HG02981 (cell line): ENCODE measurements around the gene FAM168A.
"Not testable (repeated sequence)": the region's sequence is repeated elsewhere in the genome, so short reads cannot be mapped to it uniquely, and the experiment has no call there.

ENCODE experiments used
- ATAC-seq: cut with Tn5 transposase; IDR thresholded peaks from one replicate; pipeline ENCODE4 v1.9.1; 2021; ENCODE audit warnings: mild to moderate bottlenecking, moderate library complexity; ENCODE audit not compliant: unreplicated experiment

FAM168A gene

DNA sequence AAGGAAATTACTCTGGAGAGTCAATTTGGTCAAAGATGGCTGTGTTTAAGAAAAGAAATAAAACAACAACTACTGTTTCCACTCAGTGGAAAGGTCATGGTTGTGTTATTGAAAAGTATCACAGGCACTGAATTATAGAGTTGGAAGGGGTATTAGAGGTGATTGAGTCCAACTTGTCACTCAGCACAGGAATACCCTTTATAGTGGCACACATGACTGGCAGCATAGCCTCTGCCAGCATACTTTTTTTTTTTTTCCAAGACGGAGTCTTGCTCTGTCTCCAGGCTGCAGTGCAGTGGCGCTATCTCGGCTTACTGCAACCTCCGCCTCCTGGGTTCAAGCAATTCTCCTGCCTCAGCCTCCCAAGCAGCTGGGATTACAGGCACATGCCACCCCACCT lies 161.1 kb downstream of the FAM168A start:
- not testable (repeated sequence) for ATAC-seq

DNA sequence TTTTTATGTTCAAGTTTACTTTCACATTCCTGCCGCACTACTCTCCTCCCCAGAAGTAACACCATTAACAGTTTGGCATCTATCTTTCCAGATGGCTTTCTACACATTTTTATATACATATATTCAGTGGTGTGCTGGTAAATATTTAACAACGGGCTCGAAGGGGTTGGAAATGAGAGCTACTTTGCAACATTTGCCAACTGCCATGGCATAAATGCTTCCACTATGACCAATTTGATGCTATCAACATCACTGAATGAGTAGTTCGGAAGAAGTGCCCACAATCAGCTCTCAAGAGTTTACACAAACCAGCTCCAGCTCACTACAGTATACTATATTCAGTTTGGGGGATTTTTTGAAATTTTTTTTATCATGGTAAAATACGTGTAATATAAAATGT lies 166.5 kb downstream of the FAM168A start:
- ATAC-seq = no peak

DNA sequence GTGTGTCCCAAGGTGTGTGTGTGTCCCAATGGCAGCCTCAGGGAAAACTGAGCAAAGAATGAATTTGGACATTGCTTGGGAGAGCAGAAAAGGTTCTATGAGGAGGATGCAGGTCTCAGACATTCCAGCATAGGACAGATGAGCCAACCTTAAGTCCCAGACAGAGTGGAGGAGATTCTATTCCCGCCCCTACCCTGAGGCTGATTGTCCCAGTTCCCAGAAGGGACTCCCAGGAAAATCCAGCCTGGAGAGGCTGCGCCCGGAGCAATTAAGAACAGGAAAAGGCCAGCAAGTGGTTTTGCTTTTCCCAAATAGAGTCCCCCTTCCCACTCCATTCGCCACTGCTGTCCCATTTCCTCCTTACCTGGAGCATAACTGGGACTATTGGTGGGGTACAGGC lies 167.6 kb downstream of the FAM168A start:
- ATAC-seq = no peak

DNA sequence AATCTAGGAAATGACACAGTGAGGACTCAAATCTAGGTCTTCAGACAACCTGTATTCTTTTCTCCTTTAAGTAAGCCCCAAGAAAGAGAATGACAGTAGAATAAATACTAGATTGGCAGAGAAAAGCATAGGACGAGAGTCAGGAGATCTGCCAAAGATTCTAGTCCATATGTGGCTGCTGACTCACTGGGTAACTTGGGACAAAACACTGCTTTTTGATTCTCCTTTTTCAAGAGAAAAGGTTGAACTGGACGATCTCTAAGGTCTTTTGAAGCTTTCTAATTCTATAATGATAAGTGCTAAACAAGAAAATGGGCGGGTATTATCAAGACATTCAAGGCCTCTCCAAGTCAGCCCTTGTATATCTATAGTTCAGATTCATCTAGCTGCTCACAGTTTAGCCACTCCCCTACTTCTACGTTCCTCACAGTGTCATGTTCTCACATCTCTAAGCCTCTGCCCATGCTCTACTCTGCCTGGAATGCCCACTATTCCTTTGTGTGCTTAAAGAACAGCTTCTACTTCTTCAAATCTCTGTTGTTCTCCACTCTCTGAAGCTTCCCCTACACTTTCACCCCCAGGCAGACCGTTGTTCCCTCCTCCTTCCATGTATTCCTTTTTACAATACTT lies 168.7 kb downstream of the FAM168A start:
- ATAC-seq = no peak

DNA sequence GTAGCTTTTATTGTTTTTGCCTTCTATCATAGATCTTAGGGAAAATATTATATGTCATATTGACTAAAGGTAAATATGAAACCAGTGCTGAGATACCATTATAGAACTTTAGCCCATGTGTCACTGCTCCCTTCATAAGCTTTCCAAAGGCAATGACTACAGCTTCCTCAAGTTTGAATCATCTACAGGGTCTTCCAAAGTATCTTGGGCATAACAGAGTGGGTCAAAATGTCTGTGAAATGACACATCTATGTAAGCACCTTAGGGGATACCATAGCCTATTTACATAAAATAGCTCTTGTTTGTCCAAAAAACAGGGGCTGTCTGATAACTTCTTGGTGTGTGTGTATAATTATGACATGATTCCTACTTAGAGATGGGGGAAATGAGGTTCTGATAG lies 169.2 kb downstream of the FAM168A start:
- no peak for ATAC-seq

DNA sequence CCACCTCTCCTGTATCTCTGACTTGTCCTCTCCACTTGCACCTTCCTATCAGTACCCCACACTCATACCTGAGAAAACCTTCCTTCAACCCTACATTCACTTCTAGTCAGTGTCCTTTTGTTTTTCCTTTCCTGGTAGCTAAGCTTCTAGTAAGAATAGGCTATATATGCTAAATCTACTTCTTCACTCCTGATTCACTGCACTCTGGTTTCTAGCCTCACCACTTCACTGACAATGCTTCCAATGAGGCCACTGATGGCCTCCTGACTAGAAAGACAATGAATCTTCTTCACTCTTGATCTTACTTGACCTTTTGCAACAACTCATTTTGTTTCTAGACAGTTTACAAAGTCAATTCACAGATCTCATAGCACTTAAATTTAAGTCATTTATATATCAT lies 169.7 kb downstream of the FAM168A start:
- no peak for ATAC-seq

DNA sequence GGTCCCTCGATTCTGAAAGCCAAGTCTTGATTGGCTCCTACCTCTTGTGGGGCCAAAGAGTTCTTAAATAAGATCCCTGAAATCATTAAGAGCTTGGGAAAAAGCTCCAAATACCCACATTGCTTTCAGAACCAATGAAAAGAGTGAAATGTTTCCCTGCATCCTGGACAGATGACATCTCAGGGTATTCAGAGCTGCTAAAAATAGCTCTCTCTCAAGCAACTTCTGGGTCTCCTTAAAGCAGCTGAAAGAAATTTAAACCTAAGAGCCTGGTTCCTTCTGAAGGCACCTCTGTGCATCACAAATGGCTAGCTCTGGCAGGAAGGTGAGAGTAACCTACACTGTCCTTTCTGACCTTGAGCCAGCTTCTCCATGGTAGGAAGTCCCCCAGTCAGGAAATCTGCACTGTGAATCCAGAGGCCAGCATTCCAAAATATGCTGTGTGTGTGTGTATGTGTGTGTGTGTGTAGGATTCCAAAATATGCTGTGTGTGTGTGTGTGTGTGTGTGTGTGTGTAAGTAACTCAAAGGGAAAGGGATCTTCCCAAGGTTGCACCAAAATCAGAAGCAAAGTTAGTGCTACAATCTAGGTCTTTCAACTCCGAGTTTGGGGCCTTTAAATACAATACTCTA lies 171.6 kb downstream of the FAM168A start:
- ATAC-seq = no peak

DNA sequence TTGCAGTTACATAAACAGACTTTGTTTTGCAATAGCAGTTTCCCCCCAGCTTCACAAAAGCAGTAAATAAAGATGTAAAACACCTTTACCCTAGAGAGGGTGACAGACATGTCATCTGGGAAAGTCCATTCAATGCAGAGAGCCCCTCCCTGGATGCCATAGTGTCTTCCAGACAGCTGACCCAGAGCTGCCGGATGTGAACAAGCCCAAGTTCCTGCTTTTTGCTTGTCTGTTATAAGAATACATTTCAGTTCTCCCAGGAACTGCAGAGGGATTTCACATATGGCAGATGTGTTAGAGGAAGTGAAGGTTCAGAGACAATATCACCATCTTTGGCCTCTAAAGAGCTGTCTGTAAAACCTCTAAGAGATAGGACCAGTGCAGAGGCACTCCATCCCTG lies 172.8 kb downstream of the FAM168A start:
- ATAC-seq = no peak

DNA sequence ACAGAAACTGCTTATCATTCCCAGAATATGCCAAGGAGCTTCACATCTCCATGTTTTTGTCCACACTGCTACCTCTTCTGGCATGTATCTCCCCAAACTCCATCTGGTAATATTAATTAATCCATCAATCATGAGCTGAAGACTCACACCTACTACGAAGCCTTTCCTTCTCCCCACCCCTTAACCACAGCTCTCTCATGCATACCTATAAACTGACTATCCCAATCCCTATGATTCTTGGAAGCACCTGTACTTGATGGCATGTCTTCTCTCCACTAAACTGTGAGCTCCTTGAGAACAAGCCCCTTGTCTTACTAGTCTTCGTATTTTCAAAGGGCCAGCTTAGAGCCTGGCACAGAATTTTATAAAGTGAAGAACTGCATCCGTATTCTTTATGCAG lies 174.4 kb downstream of the FAM168A start:
- no peak for ATAC-seq

DNA sequence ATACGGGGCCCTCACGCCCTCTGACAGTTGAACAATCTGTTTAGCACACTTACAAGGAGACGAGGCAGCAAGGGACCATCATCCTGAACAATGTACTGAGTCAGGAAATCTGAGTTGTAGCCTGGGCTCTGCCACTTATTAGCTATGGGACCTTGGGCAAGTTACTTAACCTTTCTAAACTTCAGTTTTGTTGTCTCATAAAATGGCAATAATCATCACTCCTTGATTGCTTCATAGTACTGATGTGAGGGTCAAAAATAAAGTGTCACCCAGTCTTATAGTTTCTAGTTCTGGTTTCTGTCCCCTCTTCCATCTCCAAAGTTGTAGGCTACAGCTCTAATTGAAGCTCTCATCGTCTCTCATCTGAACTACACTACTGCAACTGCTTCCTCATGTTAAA lies 175.0 kb downstream of the FAM168A start:
- no peak for ATAC-seq

DNA sequence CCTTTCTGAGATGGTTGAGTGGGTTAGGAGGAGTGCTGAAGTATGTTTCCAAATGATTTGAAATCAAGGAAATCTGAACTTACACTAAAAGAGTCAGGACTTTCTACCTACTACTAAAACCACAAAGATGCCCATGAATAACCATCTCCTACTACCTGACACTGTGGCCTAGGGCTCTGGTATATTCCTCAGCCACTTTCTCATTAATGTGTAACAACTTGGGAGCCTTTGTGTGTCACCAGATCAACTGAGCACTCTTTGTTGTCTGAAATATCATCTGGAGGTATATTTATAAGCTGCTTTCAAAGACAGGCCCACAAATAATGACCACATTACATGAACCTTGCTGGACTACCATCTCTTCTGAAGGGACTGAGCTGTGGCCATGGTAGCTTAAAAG lies 177.8 kb downstream of the FAM168A start:
- ATAC-seq = no peak

DNA sequence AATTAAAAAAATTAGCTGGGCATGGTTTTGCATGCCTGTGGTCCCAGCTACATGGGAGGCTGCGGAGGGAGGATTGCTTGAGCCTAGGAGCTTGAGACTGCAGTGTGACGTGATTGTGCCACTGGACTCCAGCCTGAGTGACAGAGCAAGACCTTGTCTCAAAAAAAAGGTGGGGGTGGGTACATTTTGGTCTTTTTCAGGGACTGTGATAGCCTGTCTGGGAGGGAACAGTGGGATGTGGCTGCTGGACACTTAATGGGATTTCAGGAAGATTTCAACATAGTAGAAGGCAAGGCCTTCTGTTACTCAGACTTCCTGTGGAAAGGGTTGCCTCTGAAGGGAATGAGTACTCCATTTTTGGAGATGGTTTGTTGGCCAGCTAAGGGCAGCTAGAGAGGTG lies 181.1 kb downstream of the FAM168A start:
- ATAC-seq = no peak

DNA sequence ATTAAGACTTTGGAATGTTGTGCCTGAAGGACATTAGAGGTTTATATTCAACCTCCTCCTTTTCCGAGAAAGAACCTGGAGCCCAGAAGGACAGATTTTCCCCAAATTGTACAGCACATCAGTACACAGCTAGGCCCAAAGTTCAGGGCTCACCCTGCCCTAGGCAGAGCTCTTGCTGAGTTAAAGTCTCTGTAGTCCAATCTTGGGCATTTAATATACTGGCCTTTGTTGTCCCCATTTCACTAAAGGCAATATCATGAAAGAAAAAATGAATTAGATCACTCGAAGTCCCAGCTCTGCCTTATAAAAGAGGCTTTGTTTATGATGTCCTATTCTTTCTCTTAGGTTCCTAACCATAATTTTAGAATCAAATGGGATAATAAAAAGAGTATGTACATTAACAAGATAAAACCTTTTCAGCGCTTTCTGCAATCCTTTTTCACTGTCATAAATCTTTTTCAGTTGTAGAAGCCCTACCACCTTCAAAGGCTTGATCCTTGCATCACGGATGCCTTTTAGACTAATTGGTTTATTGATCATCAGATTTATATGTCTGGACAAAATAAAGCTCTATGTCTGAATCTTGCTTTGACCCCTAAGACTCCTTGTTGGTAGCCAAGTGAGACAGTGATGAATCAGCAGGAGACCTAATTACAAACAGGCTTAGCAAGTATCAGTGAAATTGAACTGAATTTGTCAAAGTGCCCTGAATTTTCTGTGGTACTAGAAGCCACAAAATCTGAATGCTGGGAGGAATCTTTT lies 181.9 kb downstream of the FAM168A start:
- no peak for ATAC-seq

DNA sequence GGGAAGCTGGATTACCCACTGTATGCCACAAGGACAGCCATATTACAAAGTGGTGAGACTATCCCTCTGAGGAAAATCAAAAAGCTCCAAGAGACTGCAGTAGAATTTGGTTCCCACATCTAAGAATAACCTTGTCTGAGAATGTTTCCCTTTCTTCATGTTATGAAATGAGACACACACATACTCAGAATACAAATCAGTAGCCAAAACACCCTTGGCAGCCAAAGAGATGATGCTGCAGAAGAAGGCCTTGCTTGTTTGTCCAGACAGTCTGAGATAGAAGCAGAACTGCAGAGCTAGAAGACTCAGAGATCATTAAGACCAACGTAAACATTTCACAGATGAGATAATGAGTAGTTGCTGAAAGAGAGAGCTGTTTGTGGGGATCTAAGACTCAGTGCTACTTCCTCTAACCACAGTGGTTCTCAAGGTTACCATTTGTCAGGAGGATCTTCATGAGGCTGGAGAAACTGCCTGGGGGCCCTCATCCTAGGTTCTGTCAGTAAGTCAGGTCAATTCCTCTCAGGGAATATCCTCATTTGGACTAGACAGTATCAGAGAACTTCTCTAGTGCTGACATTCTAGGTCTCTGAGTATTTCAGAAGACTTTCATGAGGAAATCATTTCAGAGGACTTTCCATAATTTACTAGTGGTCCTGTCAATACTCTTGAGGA lies 182.8 kb downstream of the FAM168A start:
- no peak for ATAC-seq

DNA sequence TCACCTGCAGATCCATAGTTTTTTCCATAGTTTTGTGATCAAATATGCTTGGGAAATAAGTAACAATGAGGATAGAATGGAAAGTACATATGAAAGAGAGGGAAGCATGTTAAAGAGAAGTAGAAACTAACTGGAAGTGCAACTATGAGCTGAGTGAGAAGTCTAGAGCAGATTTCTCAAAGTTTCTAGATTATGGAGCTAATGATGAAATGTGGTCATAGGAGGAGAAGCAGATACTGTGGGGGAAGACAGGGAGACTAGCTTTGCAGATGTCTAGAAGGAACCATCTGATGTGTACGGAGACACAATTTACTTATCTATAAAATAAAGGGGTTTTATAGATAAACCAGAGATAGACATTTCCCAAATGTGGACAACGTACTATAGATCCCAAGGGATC lies 184.7 kb downstream of the FAM168A start:
- ATAC-seq = no peak

DNA sequence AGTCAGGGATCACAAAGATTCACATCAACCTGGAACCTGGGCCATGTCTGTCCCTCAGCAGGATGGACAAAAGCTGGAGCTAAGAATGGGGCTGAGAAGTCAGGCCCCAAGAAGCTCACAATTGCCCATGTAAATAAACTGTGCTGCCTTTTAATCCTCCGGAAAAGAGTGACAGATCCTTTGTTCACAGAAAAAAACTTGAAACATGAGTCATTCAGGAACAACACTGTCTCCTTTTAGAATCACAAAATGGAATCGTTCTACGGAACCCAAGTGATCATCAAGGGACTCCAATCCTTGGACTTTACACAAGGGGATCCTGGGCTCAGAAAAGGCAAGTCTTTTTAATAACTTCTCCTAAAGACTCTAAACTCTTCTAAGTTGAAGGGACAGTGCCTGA lies 185.6 kb downstream of the FAM168A start:
- ATAC-seq = no peak

DNA sequence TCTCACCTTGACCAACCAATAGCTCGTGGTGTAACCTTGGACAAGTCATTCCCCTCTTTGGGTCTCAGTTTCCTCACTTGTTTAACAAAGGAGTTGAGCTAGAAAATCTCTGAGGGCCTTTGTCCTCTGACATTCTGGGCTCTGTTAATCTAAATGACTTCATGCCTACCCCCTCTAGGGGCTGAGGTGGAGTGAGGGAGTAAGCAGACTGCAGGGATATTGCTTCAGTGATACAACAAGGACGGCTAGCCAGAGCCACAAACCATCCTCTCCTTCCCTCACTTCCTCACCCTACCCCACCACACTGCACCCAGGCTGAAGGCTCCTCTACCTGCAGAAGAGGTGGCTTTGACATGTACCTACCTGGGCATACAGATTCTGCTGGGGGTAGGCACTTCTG lies 186.9 kb downstream of the FAM168A start:
- no peak for ATAC-seq

DNA sequence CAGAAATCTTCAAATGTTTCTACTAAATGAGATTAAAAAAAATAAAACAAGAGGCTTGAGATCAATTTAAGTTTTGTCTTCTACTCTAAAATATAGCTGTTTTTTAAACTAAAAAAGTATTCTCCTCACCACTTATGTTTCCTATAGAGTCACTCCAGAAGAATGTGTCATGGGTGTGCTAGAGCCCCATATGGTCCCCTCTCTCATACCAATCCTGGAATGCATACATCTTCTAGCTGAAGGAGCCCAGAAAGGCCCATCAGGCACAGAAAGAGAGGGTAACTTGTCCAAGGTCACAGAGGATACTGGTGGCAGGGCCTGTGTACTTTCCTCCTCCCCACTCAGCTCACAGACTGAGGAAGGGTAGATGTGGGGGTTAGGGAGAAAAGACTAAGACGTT lies 187.3 kb downstream of the FAM168A start:
- ATAC-seq = no peak

DNA sequence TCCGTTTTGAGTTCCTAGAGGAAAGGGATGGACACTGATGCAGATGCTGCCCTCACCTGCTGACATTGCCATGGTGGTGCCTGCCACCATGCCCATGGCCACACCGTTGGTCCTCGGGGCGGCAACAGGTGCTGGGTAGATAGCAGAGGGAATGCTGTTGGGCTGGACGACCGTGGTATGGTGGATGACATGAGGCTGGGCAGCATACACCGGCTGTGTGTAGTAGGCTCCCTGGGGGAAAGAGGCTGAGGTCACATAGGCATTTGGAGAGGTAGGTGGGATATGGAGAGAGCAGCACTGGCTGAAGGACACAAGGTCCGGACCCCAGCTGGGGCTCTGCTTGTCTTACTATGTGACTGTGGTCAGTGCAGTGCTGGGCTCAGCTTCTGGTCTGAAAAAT lies 188.5 kb downstream of the FAM168A start:
- no peak for ATAC-seq

DNA sequence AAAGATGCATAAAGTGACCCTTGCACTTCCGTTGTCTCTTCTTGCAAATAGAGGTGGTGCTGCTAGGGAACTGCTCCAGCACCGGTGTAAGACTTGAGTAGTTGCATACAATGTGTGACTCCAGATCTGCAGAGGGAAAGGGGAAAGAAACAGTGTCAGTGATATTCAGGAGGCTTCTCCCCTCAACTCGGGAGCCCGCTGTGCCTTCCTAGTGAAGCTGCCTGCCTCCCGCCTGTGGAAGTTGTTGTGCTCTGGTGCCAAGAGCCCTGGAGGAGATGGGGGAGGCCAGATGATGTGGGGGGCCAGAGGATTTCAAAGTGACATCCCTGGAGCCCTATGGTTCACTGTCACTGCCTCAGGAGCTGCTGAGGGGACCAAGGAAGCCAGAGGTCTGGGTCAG lies 191.3 kb downstream of the FAM168A start:
- no peak for ATAC-seq

DNA sequence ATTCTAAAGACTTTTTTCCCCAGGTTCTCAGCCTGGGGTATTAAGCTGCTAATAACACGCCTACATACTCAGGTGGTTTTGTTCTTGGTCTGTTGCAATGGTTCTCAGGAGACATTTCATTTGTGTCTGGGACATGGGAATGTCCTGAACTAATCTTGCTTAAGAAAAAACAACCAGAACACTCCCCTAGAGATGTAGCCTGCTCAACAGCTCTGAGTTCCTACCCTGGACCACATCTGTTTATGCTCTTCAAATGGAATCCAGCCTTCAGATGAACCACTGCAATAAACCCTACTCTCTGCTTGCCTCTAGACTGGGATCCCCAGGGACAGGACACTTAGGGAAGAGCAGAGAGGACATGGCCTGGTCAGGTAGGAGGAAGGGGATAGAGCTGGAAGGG lies 191.8 kb downstream of the FAM168A start:
- no peak for ATAC-seq

DNA sequence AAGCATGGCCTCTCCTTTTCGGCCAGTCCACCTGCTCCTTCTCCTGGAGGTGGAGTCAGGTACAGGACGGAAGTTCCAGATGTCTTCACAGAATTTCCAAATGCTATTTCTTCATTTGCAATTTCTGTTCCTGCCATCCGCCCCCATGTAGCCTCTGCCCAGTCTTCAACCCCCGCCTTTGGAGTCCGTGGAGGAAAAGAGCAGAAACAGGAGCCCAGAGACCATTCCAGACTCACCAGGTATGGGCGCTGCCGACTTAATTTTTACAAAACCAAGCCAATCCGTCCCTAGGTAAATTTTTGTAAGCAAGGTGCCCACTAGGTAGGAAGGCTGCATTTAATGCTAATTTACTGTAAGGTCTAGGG lies 192.8 kb downstream of the FAM168A start:
- no peak for ATAC-seq
